IgD-negative memory B cell (primary cell): ENCODE measurements around the gene UTS2R. TPM values are rescaled to one million over a fixed set of nuclear protein-coding genes. Genes with fewer than 3 reads are reported as not detected.
"Not testable (repeated sequence)": the region's sequence is repeated elsewhere in the genome, so short reads cannot be mapped to it uniquely, and the experiment has no call there.

ENCODE experiments used
- H3K27ac Mint-ChIP-seq, 3 donors: one replicate each; pipeline ENCODE4 v1.8.0; 2020 to 2022; ENCODE audit warnings: mild to moderate bottlenecking in 3 of 3, mixed read lengths in 3 of 3, moderate library complexity in 1 of 3
- H3K27me3 Mint-ChIP-seq: one replicate; pipeline ENCODE4 v1.8.0; 2021; ENCODE audit warnings: mixed read lengths
- H3K36me3 Mint-ChIP-seq: one replicate; pipeline ENCODE4 v1.8.0; 2020; ENCODE audit warnings: mild to moderate bottlenecking, mixed read lengths
- H3K4me1 Mint-ChIP-seq, 3 donors: one replicate each; pipeline ENCODE4 v1.8.0; 2020 to 2022; ENCODE audit warnings: mixed read lengths in 3 of 3, mild to moderate bottlenecking in 1 of 3
- H3K4me3 Mint-ChIP-seq, 4 donors: one replicate each; pipeline ENCODE4 v1.8.0; 2020 to 2022; ENCODE audit warnings: mild to moderate bottlenecking in 4 of 4, mixed read lengths in 4 of 4, moderate library complexity in 3 of 4
- H3K9me3 Mint-ChIP-seq, 3 donors: one replicate each; pipeline ENCODE4 v1.8.0; 2020 to 2021; ENCODE audit warnings: mixed read lengths in 3 of 3, mild to moderate bottlenecking in 1 of 3
- polyA plus RNA-seq: library from polyadenylated mRNA; unstranded; fragments of 300-500 nt; fragmentation: Illumina TruSeq; gene quantifications from one replicate; pipeline ENCODE4 v1.2.3, GENCODE V29; 2021

The UTS2R gene
- polyA plus RNA-seq, 1 donor from 2014 or later, result not detected

GRCh38 chr17:82374626-82375331, 3.2 kb downstream of the UTS2R start:
- Mint-ChIP-seq H3K4me1 (peaks cover 5 to 18% (median 12%) of the 10 kb centered on the region in 3 donors), H3K27ac (no peak overlapping the region), H3K27me3 (peaks cover 30% of the 10 kb centered on the region), H3K36me3 (no peaks in the 10 kb centered on the region), H3K4me3 (no peak overlapping the region), H3K9me3 (no peaks in the 10 kb centered on the region)

GRCh38 chr17:82375359-82376041, 3.9 kb downstream of the UTS2R start:
- H3K9me3 Mint-ChIP-seq, result no peaks in the 10 kb centered on the region
- H3K36me3 Mint-ChIP-seq, result no peaks in the 10 kb centered on the region
- H3K4me3 Mint-ChIP-seq, result no peak overlapping the region
- H3K27me3 Mint-ChIP-seq, result peaks cover 26% of the 10 kb centered on the region
- no peak overlapping the region for H3K27ac Mint-ChIP-seq
- H3K4me1 Mint-ChIP-seq, result peaks cover 8 to 14% (median 9%) of the 10 kb centered on the region in 3 donors

GRCh38 chr17:82376042-82376730, 4.6 kb downstream of the UTS2R start:
- H3K27ac Mint-ChIP-seq, result peak overlapping the region in 1 of 3 donors; percentile 31
- H3K36me3 Mint-ChIP-seq, result no peaks in the 10 kb centered on the region
- H3K9me3 Mint-ChIP-seq, result no peaks in the 10 kb centered on the region
- H3K27me3 Mint-ChIP-seq, result peaks cover 22% of the 10 kb centered on the region
- peaks cover 6 to 8% (median 7%) of the 10 kb centered on the region in 3 donors for H3K4me1 Mint-ChIP-seq
- no peak overlapping the region for H3K4me3 Mint-ChIP-seq

GRCh38 chr17:82377294-82377693, 5.7 kb downstream of the UTS2R start:
- not testable (repeated sequence) for H3K9me3 Mint-ChIP-seq, H3K27ac Mint-ChIP-seq, H3K36me3 Mint-ChIP-seq, H3K4me1 Mint-ChIP-seq, H3K4me3 Mint-ChIP-seq
- peaks cover 27% of the 10 kb centered on the region for H3K27me3 Mint-ChIP-seq

- Mint-ChIP-seq H3K36me3 (no peaks in the 10 kb centered on the region), H3K4me1 (peaks cover 2 to 5% (median 3%) of the 10 kb centered on the region in 3 donors), H3K4me3 (no peak overlapping the region), H3K27ac (no peak overlapping the region), H3K9me3 (no peaks in the 10 kb centered on the region), H3K27me3 (peaks cover 19% of the 10 kb centered on the region)
Observed at GRCh38 chr17:82377924-82378740, 6.6 kb downstream of the UTS2R start.

- Mint-ChIP-seq H3K4me1 (peaks cover 0 to 3% (median 2%) of the 10 kb centered on the region in 3 donors), H3K4me3 (no peak overlapping the region), H3K27me3 (peaks cover 19% of the 10 kb centered on the region), H3K9me3 (no peaks in the 10 kb centered on the region), H3K36me3 (no peaks in the 10 kb centered on the region), H3K27ac (no peak overlapping the region)
Observed at GRCh38 chr17:82378741-82379021, 7.1 kb downstream of the UTS2R start.

GRCh38 chr17:82380860-82381702, 9.5 kb downstream of the UTS2R start:
- Mint-ChIP-seq H3K4me1 (peaks cover 0 to 3% (median 2%) of the 10 kb centered on the region in 3 donors), H3K27ac (peak overlapping the region in 1 of 3 donors; percentile 27), H3K27me3 (peaks cover 19% of the 10 kb centered on the region), H3K9me3 (no peaks in the 10 kb centered on the region), H3K4me3 (peak overlapping the region in 1 of 4 donors; percentile 2), H3K36me3 (no peaks in the 10 kb centered on the region)

- not testable (repeated sequence) for H3K9me3 Mint-ChIP-seq, H3K4me1 Mint-ChIP-seq, H3K36me3 Mint-ChIP-seq
- Mint-ChIP-seq H3K4me3 (peak overlapping the region in 1 of 4 donors; percentile 2), H3K27me3 (peaks cover 15% of the 10 kb centered on the region), H3K27ac (peak overlapping the region in 1 of 3 donors; percentile 27)
Observed at GRCh38 chr17:82381703-82382009, 10.1 kb downstream of the UTS2R start.

GRCh38 chr17:82382220-82382932, 10.8 kb downstream of the UTS2R start:
- H3K4me3 Mint-ChIP-seq, H3K27ac Mint-ChIP-seq, H3K9me3 Mint-ChIP-seq, H3K36me3 Mint-ChIP-seq, H3K4me1 Mint-ChIP-seq: not testable (repeated sequence)
- H3K27me3 Mint-ChIP-seq, result peaks cover 16% of the 10 kb centered on the region

- H3K4me3 Mint-ChIP-seq, result no peak overlapping the region
- no peak overlapping the region for H3K27ac Mint-ChIP-seq
- H3K27me3 Mint-ChIP-seq, result peaks cover 16% of the 10 kb centered on the region
- no peaks in the 10 kb centered on the region for H3K9me3 Mint-ChIP-seq
- no peaks in the 10 kb centered on the region for H3K36me3 Mint-ChIP-seq
- peaks cover 0 to 3% (median 2%) of the 10 kb centered on the region in 3 donors for H3K4me1 Mint-ChIP-seq
Observed at GRCh38 chr17:82382933-82383255, 11.3 kb downstream of the UTS2R start.

- H3K27ac Mint-ChIP-seq, result no peak overlapping the region
- no peaks in the 10 kb centered on the region for H3K36me3 Mint-ChIP-seq
- peaks cover 0 to 3% (median 2%) of the 10 kb centered on the region in 3 donors for H3K4me1 Mint-ChIP-seq
- no peak overlapping the region for H3K4me3 Mint-ChIP-seq
- H3K27me3 Mint-ChIP-seq, result peaks cover 16% of the 10 kb centered on the region
- no peaks in the 10 kb centered on the region for H3K9me3 Mint-ChIP-seq
Observed at GRCh38 chr17:82383411-82383810, 11.8 kb downstream of the UTS2R start.

- Mint-ChIP-seq H3K27me3 (peaks cover 13% of the 10 kb centered on the region), H3K4me1 (peaks cover 0 to 3% (median 2%) of the 10 kb centered on the region in 3 donors), H3K4me3 (no peak overlapping the region), H3K27ac (no peak overlapping the region), H3K36me3 (peaks cover 2% of the 10 kb centered on the region), H3K9me3 (no peaks in the 10 kb centered on the region)
Observed at GRCh38 chr17:82384051-82384729, 12.6 kb downstream of the UTS2R start.

- Mint-ChIP-seq H3K27ac (no peak overlapping the region), H3K36me3 (peaks cover 2% of the 10 kb centered on the region), H3K9me3 (no peaks in the 10 kb centered on the region)
Observed at GRCh38 chr17:82384730-82385481, 13.3 kb downstream of the UTS2R start.

More at GRCh38 chr17:82384730-82385481, 13.3 kb downstream of the UTS2R start:
- H3K4me1 Mint-ChIP-seq, result peaks cover 0 to 3% (median 2%) of the 10 kb centered on the region in 3 donors
- no peak overlapping the region for H3K4me3 Mint-ChIP-seq
- peaks cover 13% of the 10 kb centered on the region for H3K27me3 Mint-ChIP-seq
